Stimulated activated CD8-positive, alpha-beta memory T cell treated with anti-CD3 and anti-CD28 coated beads, Interleukin-15, amount 100 ng/mL, for 4 hours (primary cell): ENCODE results near the gene EVPL.
A peak's percentile ranks its signal among the peaks of the same experiment; 100 is the strongest.

Experiments
- DNase-seq, 2 donors: peaks; one replicate each; pipeline ENCODE4 v3.0.0-alpha.2; 2020; ENCODE audit warnings: low read depth in 2 of 2

The EVPL gene

DNA sequence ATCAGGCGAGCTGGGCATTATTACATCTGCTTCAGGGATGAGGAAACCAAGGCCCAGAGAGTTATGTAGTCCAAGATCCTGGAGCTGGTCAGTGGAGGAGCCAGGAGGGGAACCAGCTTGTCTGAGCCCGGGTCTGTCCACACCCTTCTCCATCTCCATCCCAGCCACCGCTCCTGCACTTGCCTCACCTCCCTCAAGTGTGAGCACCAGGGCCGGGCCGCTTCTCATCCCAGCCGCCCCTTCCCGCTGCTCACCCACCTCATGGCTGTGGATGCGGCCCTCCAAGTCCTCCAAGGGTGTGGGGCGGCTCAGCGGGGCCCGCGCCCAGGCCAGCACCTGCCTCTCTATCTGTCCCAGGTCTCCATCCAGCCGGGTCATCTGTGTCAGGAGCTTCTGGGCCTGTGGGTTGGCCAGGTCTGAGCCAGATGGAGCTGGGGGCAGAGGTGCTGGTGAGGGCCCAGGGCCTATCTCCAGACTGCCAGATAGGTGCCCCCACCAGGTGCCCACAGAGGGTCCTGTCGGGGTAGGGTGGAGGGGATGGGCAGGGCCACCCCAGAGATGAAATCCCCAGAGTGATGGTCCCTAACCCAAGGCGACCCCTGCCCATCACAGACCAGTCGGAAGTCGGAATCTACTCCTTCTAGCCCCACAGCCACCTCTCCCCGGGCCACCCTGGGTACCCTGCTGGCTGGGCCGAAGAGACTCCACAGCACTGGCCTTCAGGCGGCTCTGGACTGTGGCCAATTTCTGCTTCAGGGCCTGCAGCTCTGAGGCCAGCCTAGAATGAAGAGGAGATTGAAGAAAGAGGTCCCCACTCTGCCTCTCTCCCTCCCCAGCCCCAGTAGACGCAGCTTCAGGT lies 9.4 kb downstream of the EVPL start:
- no peak for DNase-seq

GRCh38 chr17:76014925-76015261 lies 12.2 kb downstream of the EVPL start:
- DNase-seq: no peak

DNA sequence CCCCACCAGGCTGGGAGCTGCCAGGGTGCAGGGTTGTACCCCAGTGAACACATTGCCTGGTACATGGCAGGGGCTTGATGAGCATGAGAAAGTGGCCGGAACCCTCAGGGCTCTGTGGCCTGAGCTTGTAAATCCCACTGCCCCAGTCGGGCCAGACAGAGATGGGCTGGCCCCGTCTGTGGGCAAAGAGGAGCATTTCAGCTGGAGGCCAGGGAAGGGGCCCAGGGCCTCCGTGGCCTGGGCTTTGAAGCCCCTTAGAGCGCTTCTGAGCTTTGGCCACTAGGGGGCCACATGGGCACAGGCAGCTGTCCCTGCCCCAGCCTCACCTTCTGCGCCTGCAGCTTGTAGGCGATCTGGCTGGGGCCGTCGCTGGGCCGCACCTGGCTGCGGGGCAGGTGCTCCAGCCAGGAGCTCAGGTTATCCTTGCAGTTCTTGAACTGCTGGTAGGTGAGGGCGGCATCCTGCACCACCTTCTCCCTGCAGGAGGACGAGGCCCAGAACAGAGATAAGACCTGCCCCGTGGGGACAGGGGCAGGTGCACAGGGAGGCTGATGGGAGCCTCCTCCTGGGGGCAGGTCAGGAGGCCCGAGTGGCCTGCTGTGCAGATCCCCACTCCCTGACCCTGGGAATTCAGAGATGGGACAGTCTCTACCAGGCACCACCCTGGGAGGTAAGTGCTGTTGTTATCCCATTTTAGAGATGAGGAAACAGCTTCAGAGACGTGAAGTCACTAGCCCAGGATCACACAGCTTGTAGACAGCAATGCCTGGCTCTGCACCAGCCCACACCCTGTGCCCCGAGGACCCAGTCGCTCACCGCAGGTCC lies 12.8 kb downstream of the EVPL start:
- peak; percentile 33 to 51 for DNase-seq

- no peak for DNase-seq
These were observed 13.7 kb downstream of the EVPL start for GRCh38 chr17:76013377-76013932.

DNA sequence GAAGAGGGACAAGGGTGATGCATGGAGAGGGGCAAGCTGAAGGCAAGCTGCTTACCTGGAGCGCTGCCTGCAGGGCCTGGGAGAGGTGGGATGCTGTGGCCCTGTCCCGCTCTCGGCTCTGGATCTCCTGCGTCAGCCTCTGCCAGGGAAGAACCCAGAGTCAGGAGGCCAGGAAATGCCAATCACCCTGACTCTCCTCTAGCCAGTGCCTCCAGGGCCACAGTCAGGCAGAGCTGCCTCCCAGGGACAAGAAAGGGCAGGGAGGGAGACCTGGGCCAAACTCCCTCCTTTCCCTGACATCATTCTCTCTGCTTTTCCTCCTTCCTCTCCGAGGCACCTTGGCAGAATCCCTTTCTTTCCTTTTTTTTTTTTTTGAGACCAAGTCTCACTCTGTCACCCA lies 15.2 kb downstream of the EVPL start:
- no peak for DNase-seq

- DNase-seq: no peak
These were observed 17.0 kb downstream of the EVPL start for GRCh38 chr17:76009969-76010661.

DNA sequence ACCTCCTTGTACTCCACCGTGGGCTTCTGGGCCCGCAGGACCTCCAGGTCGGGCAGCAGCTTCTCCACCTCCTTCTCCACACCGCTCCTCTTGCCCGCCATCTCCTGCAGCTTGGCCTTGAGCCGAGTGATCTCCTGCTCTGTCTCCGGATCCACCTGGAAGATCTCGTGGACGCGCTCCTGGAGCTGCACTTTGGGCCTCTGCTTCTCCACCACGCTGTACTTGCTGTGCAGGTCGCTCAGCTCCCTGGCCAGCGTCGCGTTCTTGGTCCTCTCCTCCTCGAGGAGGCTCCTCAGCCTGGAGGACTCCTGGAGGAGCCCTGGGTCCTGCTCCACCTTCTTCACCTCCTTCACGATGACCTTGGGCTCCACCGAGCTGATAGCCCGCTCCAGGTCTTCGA lies 17.7 kb downstream of the EVPL start:
- DNase-seq: no peak

- no peak for DNase-seq
These were observed 18.3 kb downstream of the EVPL start for GRCh38 chr17:76008630-76009425.

DNA sequence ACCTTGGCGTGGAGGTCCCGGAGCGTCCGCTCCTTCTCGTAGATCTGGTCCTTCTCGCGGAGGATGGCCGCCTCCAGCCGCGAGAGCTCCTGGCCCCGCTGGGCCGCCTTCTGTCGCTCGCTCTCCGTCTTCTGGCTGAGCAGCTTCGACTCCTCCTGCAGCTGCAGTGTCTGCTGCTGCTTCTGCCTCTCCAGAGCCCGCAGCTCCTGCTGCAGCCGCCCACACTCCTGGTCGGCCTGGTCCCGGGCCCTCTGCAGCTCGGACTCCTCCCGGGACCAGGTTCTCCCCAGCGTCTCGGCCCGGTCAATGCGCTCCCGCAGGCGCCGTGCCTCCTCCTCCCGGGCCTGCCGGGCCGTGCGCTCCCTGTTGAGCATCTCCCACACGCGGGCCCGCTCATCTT lies 18.9 kb downstream of the EVPL start:
- no peak for DNase-seq

GRCh38 chr17:76007850-76008165 lies 19.3 kb downstream of the EVPL start:
- no peak for DNase-seq

DNA sequence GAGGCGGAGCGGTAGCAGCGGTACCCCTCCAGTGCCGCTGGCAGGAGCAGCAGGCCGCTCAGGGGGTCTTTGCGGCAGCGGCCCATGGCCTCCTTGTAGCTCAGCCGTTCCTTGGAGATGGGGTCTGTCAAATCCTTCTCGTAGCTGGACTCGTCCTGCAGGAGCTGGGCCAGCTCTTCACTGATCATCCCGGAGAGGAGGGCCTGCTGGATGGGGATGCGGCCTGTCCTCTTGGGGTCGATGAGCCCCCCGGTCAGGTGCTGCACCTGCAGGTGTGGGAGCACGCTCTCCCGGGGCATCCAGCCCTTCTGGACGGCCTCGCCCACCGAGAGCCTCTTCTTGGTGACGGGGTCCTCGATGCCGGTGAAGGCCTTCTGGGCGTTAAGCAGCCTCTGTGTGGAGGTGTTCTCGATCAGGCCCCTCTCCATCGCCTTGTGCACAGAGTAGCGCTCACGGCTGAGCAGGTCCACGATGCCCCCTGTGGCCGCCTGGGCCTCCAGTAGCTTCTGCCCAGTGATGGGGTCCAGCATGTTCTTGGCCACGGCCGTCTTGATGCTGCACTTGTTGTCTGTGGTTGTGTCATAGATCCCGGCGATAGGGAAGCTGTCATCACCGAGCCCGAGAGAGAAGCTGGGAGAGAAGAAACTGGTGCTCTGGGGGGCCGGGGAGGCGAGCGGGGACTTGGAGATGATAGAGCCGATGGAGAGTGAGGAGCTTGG lies 19.8 kb downstream of the EVPL start:
- no peak for DNase-seq

GRCh38 chr17:76005263-76006149 lies 21.6 kb downstream of the EVPL start:
- DNase-seq: peak; percentile 27 to 64

- DNase-seq: no peak
These were observed 22.3 kb downstream of the EVPL start for GRCh38 chr17:76004750-76005262.

DNA sequence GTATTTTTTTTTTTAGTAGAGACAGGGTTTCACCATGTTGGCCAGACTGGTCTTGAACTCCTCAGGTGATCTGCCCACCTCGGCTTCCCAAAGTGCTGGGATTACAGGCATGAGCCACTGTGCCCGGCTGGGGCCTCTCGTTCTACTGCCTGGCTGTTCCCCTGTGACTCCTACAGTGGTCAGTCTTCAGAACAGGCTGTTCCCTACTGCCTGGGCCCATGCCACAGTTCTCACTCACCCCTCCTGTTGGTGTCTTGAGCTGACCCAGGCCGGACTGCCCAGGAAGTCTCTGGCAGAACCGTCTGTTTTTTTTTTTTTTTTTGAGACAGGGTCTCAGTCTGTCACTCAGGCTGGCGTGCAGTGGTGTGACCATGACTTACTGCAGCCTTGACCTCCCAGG lies 23.2 kb downstream of the EVPL start:
- no peak for DNase-seq

GRCh38 chr17:76002100-76002499 lies 25.0 kb downstream of the EVPL start:
- DNase-seq: no peak

DNA sequence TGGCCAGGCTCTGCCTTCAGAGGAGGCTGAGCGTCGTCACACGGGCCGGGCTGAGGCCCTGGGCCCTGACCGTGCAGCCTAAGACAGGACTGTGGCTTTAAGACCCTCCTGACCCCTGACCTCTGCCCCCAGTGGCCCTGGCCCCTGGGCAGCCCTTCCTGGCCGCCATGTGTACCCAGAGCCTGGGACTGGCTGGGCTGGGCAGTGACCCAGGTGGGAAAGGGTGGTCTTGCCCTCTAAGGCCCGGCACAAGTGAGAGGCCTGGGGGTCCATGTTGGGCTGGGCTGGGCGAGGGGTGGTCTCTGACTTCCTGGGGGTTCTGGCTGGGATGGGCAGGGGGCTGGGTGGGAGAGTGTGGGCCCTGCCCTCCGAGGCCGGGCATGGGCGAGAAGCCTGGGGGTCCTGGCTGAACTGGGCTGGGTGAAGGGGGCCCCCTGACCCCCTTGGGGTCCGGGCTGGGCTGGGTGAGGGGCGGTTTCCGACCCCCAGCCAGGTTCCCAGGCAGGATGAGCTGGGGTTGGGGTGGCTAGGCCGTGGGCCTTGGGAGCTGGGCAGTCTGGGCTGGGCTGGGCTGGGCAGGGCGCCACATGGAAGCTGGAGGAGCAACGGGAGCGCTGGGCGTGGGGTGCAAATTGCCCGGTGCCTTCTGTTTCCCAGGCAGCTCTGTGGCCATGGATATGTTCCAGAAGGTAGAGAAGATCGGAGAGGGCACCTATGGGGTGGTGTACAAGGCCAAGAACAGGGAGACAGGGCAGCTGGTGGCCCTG lies 26.2 kb downstream of the EVPL start, which contains the start of gene CDK3:
Gene CDK3, plus strand, starts transcription at position 101 of the 767 bp plus-strand sequence. Its CDS starts 571 bp downstream, at position 672.
- no peak for DNase-seq

GRCh38 chr17:76000016-76000754 lies 26.9 kb downstream of the EVPL start:
- no peak for DNase-seq

- no peak for DNase-seq
These were observed 28.7 kb downstream of the EVPL start for GRCh38 chr17:75998327-75998795.
